Mucosa of descending colon (tissue), 3 donors: Measurements from ENCODE around the gene RHEB. TPM values are rescaled to one million over a fixed set of nuclear protein-coding genes. Genes with fewer than 3 reads are reported as not detected.

Source experiments
- ATAC-seq: fragments of 200-7000 bp; cut with Tn5 transposase; one replicate; pipeline ENCODE4 v1.9.1; 2020; ENCODE audit warnings: mild to moderate bottlenecking, moderate library complexity
- DNase-seq, 3 donors: peaks; one replicate each; pipeline ENCODE4 v3.0.0-alpha.2; 2020
- H3K36me3 ChIP-seq: fragments of 200-600 bp; one replicate; pipeline ENCODE4 v1.8.0; 2021; ENCODE audit warnings: low read depth, mild to moderate bottlenecking
- H3K4me1 ChIP-seq: fragments of 200-600 bp; one replicate; pipeline ENCODE4 v1.8.0; 2021; ENCODE audit warnings: low read depth, mild to moderate bottlenecking
- H3K4me3 ChIP-seq: fragments of 200-600 bp; one replicate; pipeline ENCODE4 v1.8.0; 2021; ENCODE audit warnings: mild to moderate bottlenecking
- H3K9me3 ChIP-seq: fragments of 200-600 bp; one replicate; pipeline ENCODE4 v1.8.0; 2021; ENCODE audit warnings: mild to moderate bottlenecking
- intact Hi-C, 2 donors: fragments of 100-400 bp; cut with DNase I in 1 of 2; cut with micrococcal nuclease in 1 of 2; formaldehyde crosslinking; loops; one replicate each; pipeline versions ENCODE4 v1.11.0 to v1.11.1; 2022; cut with DNase I, micrococcal nuclease
- total RNA-seq, 3 donors: library from RNA; stranded (reverse); fragmentation: NEBNext Ultra II Directional in 2 of 3; extraction: Animal tissue kit (Norgen Biotek cat#: 25700) in 2 of 3; gene quantifications; one replicate each; pipeline versions ENCODE4 v1.2.1 to v1.2.4, GENCODE V29; 2021 to 2023
- TF ChIP-seq, protein P1 (sequence below): fragments of 200-600 bp; IDR thresholded peaks from one replicate; pipeline ENCODE4 v1.8.0; 2022; ENCODE audit warnings: antibody characterized with exemption, mild to moderate bottlenecking
- donor health status: DM: no; HTN: no; CAD: no; lungs with moderate emphysema.
- donor health status: DM: no; HTN: no; CAD: no.
- donor health status: DM: no; HTN: yes; CAD: no.

The RHEB gene
- total RNA-seq, 3 donors from 2014 or later, result 40.3 to 114 (median 73.5) TPM

DNA sequence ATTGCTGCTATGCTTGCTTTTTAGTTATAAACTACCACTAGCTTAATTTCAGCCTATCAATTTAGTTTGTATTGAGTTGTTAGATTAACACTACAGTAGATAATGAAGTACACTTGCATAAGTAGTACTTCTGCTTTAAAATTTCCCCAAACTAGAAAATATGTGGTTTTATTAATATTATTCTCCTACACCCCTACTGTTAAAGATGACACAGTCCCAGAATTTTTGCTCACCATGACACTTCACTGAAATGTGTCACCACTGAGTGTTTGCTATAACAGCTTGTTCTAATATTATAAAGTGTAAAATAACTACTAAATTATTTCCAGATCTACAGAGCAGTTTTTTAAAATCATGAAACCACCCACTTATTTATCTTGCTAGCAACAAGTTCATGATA is 31.6 kb downstream of the RHEB start:
- H3K36me3 ChIP-seq, result no peaks in the 10 kb centered on the region
- H3K4me3 ChIP-seq, result no peak overlapping the region
- H3K4me1 ChIP-seq, result no peaks in the 10 kb centered on the region
- TF ChIP-seq, protein P1, sequence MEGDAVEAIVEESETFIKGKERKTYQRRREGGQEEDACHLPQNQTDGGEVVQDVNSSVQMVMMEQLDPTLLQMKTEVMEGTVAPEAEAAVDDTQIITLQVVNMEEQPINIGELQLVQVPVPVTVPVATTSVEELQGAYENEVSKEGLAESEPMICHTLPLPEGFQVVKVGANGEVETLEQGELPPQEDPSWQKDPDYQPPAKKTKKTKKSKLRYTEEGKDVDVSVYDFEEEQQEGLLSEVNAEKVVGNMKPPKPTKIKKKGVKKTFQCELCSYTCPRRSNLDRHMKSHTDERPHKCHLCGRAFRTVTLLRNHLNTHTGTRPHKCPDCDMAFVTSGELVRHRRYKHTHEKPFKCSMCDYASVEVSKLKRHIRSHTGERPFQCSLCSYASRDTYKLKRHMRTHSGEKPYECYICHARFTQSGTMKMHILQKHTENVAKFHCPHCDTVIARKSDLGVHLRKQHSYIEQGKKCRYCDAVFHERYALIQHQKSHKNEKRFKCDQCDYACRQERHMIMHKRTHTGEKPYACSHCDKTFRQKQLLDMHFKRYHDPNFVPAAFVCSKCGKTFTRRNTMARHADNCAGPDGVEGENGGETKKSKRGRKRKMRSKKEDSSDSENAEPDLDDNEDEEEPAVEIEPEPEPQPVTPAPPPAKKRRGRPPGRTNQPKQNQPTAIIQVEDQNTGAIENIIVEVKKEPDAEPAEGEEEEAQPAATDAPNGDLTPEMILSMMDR, result no peak
- intact Hi-C loops, result no loop called here
- H3K9me3 ChIP-seq, result no peaks in the 10 kb centered on the region
- DNase-seq (no peak), ATAC-seq (no peak)

DNA sequence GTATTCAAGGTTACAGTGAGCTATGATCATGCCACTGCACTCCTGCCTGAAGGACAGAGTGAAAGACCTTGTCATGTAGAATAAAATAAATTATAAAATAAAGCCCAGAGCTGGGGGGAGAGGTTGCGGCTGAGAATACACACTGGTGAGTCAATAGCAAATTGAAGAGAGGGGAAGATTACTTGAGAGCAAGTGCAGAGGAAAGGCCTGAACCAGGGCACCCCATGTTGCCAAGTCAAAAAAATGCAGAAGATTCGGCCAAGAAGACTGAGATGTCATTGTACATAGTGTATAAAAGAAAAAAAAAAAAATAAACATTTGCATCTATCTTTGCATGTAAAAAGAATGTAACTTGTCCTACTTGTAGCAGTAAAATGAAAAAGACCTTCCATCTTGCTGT is 32.5 kb downstream of the RHEB start:
- H3K9me3 ChIP-seq, result no peaks in the 10 kb centered on the region
- no peaks in the 10 kb centered on the region for H3K4me1 ChIP-seq
- H3K4me3 ChIP-seq, result no peak overlapping the region
- TF ChIP-seq, protein P1, result no peak
- intact Hi-C loops, result no loop called here
- H3K36me3 ChIP-seq, result no peaks in the 10 kb centered on the region
- ATAC-seq (no peak), DNase-seq (no peak)

GRCh38 chr7:151486074-151486473 is 33.6 kb downstream of the RHEB start:
- Histone ChIP-seq H3K36me3 (no peaks in the 10 kb centered on the region), H3K9me3 (no peaks in the 10 kb centered on the region), H3K4me1 (no peaks in the 10 kb centered on the region), H3K4me3 (no peak overlapping the region)
- DNase-seq, result no peak
- TF ChIP-seq, protein P1, result no peak
- intact Hi-C loops, result no loop called here
- no peak for ATAC-seq

GRCh38 chr7:151484971-151485707 is 34.6 kb downstream of the RHEB start:
- Histone ChIP-seq H3K4me1 (no peaks in the 10 kb centered on the region), H3K9me3 (no peaks in the 10 kb centered on the region), H3K4me3 (no peak overlapping the region), H3K36me3 (no peaks in the 10 kb centered on the region)
- DNase-seq (peak in 1 of 3 donors; percentile 33), ATAC-seq (peak; percentile 93)
- intact Hi-C loops, result no loop called here
- TF ChIP-seq, protein P1, result no peak

GRCh38 chr7:151483711-151483983 is 36.0 kb downstream of the RHEB start:
- H3K4me3 ChIP-seq, result no peak overlapping the region
- DNase-seq, result no peak
- H3K4me1 ChIP-seq, result no peaks in the 10 kb centered on the region
- H3K36me3 ChIP-seq, result no peaks in the 10 kb centered on the region
- intact Hi-C loops, result no loop called here
- no peaks in the 10 kb centered on the region for H3K9me3 ChIP-seq
- no peak for ATAC-seq
- TF ChIP-seq, protein P1, result no peak
